Retinal pigment epithelial cell (primary cell): ENCODE measurements around the gene CNIH3.

Experiments used
- DNase-seq: peaks from one replicate; pipeline ENCODE4 v3.0.0-alpha.2; 2010; ENCODE audit warnings: low read depth
- H3K4me3 ChIP-seq: 2 replicates; pipeline ENCODE4 v1.5.1; 2011; ENCODE audit warnings: mild to moderate bottlenecking, low read length, control low read depth, moderate library complexity
- TF ChIP-seq, protein P1 (sequence below): conservative IDR thresholded peaks from 2 replicates; pipeline ENCODE4 v1.5.1; 2011; ENCODE audit warnings: low read depth, low read length, control low read depth, inconsistent platforms

The CNIH3 gene

DNA sequence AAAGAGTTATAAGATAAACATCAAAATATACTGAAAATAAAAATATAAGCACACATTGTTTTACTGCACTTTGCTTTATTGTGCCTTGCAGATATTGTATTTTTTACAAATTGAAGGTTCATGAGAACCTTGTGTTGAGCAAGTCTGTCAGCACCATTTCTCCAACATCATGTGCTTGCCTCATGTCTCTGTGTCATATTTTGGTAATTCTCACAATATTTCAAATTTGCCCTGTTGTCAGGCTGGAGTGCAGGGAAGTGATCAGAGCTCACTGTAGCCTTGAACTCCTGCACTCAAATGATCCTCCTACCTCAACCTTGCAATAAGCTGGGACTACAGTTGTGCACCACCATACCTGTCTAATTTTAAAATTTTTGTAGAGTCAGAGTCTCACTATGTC lies 21.3 kb upstream of the CNIH3 start:
- TF ChIP-seq, protein P1, sequence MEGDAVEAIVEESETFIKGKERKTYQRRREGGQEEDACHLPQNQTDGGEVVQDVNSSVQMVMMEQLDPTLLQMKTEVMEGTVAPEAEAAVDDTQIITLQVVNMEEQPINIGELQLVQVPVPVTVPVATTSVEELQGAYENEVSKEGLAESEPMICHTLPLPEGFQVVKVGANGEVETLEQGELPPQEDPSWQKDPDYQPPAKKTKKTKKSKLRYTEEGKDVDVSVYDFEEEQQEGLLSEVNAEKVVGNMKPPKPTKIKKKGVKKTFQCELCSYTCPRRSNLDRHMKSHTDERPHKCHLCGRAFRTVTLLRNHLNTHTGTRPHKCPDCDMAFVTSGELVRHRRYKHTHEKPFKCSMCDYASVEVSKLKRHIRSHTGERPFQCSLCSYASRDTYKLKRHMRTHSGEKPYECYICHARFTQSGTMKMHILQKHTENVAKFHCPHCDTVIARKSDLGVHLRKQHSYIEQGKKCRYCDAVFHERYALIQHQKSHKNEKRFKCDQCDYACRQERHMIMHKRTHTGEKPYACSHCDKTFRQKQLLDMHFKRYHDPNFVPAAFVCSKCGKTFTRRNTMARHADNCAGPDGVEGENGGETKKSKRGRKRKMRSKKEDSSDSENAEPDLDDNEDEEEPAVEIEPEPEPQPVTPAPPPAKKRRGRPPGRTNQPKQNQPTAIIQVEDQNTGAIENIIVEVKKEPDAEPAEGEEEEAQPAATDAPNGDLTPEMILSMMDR: no peak
- no peak overlapping the region for H3K4me3 ChIP-seq
- no peak for DNase-seq

DNA sequence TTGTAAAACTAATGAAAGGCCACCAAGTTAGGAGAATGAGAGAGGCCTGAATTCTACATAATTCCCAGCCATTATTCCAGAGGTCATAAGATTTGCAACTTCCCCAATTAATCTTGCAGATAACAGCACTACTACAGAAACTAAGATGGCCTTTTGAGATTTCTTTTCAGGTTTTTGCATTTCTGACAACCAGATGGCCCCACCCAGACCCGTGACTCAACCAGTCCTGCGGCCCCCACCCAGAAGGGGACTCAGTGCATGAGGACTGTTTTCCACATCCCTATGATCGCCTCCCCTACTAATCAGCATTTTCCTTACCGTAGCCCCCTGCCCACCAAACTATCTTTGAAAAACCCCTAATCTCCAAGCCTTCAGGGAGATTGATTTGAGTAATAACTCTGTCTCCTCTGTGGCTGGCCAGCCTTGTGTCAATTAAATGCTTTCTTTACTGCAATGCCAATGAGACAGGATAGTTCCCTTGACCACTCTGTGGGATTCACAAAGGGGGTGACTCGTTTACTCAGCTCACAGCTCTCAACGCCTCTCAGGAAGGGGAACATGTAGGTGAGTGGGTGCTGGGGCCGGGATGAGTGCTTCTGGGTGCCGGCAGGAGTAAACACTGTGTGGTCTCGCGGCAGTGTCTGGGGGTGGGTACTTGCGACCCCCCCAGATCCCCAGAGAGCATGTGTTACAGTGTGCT lies 10.5 kb upstream of the CNIH3 start:
- H3K4me3 ChIP-seq: no peak overlapping the region
- no peak for DNase-seq
- TF ChIP-seq, protein P1: no peak

DNA sequence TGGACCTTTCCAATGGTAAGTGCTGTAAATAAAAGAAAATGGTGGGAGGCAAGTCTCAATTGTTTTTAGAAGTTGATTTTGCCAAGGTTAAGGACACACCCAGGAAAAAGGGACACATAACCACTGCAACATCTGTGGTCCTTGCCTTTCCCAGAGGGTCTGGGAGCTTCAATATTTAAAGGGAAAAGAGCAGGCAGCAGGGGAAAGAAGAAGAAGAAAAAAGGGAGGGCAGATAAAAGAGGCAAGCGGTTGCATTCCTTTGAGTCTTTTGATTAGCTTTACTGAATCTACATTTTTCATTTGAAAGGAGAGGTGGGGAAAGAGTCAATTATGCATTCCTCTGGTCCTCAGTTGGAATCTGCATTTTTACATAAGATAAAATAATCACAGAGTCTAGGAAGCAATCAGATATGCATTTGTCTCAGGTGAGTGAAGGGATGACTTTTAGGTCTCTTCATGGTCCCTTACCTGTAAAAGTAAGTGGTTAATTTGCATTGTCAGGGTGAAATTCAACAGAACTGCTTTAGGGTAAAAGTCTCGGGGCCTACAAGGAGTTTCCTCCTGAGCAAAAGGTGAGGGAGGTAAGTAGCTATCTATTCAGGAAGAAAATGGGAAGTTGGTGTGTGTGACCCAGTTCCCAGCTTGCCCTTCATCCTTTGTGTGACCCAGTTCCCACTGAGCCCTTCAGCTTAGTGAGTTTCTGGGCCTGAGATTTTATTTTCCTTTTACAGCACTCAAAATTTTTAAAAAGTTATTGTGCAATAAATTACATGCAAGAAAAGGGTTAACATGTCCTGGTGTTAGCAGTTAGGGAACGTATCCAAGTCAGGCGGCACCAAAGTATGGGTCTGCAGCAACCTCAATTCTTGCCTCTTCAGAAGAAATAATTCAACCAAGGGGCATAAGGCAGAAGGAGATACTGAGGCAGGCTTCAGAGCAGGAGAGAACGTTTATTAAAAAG lies 8.6 kb upstream of the CNIH3 start:
- DNase-seq: no peak
- TF ChIP-seq, protein P1: no peak
- H3K4me3 ChIP-seq: no peak overlapping the region

DNA sequence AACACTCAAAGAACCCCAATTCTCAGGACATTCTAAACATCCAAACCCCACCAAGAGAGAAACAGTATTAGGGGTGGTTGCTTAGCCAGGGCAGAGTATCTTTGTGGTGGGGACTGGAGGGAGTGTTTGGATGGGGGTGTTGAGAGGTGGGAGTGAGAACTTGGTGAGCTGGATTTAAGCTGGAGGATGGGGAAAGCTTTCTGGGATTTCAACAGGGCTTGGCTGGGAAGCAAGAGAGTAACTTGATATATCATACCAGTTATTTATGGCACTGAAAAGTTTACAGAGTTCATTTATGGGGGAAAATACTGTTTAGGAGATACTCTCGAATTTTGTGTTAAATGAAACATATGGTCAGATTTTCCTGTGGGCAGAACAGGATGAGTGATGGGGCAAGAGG lies 6.8 kb upstream of the CNIH3 start:
- DNase-seq: no peak
- no peak overlapping the region for H3K4me3 ChIP-seq
- TF ChIP-seq, protein P1: no peak

DNA sequence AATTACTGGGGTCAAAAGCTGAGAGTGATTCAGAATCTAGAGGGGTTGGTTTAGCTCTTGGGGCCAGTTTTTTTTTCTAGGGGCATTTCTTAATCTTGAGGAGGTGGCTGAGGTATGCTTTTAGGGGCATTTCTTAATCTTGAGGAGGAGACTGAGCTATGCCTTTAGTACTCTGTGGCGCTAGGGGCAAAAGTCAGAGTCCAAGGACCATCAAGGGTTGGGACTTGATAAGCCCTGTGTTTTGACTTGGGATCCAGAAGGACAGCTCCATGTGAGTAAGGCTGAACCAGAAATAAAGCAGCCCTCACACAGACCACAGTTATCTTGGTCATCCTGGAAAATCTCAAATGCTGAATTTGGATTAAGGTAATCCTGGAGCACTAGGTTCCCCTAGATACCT lies 3.9 kb upstream of the CNIH3 start:
- no peak for DNase-seq
- TF ChIP-seq, protein P1: no peak
- H3K4me3 ChIP-seq: no peak overlapping the region

DNA sequence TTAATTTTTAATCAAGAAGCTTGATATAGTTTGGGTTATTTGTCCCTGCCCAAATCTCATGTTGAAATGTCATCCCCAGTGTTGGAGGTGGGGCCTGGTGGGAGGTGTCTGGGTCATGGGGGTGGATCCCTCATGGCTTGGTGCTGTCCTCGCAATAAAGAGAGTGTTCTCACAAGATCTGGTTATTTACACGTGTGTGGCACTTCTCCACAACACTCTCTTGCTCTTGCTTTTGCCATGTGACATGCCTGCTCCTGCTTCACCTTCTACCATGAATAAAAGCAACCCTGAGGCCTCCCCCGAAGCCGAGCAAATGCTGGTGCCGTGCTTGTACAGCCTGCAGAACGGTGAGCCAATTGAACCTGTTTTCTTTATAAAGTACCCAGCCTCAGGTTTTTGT lies 2.6 kb upstream of the CNIH3 start:
- TF ChIP-seq, protein P1: no peak
- H3K4me3 ChIP-seq: no peak overlapping the region
- DNase-seq: no peak
